HepG2 (cell line): Measurements from ENCODE around the gene MED13L. TPM values are rescaled to one million over a fixed set of nuclear protein-coding genes. Genes with fewer than 3 reads are reported as not detected.

ENCODE experiments used
- ATAC-seq: fragments of 200-7000 bp; cut with Tn5 transposase; 3 replicates; pipeline ENCODE4 v1.9.1; 2020; ENCODE audit warnings: mild to moderate bottlenecking, moderate library complexity
- BruUV-seq: library from RNA; stranded (reverse); fragments of 400-500 nt; replicated peaks from 2 replicates; lab custom pipeline; 2021; lab: Mats Ljungman, UMichigan
- CTCF ChIA-PET: fragments of 300-600 bp; formaldehyde crosslinking; extraction: SDS; loops from one replicate; lab custom pipeline; 2021; ENCODE audit warnings: low total read pairs, inconsistent platforms, low intra/inter-chr PET ratio; lab: Yijun Ruan, JAX
- POLR2A ChIA-PET: fragments of 350-600 bp; sonication (Branson Sonifier 250); formaldehyde crosslinking; loops from one replicate; lab custom pipeline; 2020; ENCODE audit warnings: antibody characterized with exemption, inconsistent platforms; lab: Yijun Ruan, JAX
- DNase-seq: peaks from one replicate; pipeline ENCODE4 v3.0.0-alpha.2; 2015; ENCODE audit warnings: low spot score
- FAIRE-seq: peaks from 3 replicates; lab custom pipeline; 2011; peaks lifted over from hg19 to GRCh38; lab: Jason Lieb, UNC
- H2AFZ ChIP-seq: one replicate; pipeline ENCODE4 v1.6.1; 2011; ENCODE audit warnings: low read length, inconsistent platforms
- H3K27ac ChIP-seq: fragments of 300-600 bp; 3 replicates; pipeline ENCODE4 v1.8.0; 2011; ENCODE audit warnings: mixed run types, mild to moderate bottlenecking, mixed read lengths, low read length, inconsistent platforms; ENCODE audit not compliant: insufficient read depth; ENCODE audit errors: extremely low read length
- H3K27me3 ChIP-seq, 2 experiments: fragments of 200-600 bp in 1 of 2; 2 replicates in 1 of 2; 3 replicates in 1 of 2; pipeline versions ENCODE4 v1.6.0 to v1.8.0; 2011; ENCODE audit warnings: low read length in 2 of 2, mild to moderate bottlenecking in 2 of 2, moderate library complexity in 2 of 2, inconsistent platforms in 1 of 2; ENCODE audit not compliant: insufficient read depth in 2 of 2, control insufficient read depth in 1 of 2
- H3K36me3 ChIP-seq, 2 experiments: fragments of 200-600 bp in 1 of 2; replicated peaks in 1 of 2; 2 replicates in 1 of 2; 3 replicates in 1 of 2; pipeline versions ENCODE4 v1.5.1 to v1.8.0; 2011; ENCODE audit warnings: low read length in 2 of 2, inconsistent platforms in 1 of 2; ENCODE audit not compliant: insufficient read depth in 2 of 2, control insufficient read depth in 1 of 2
- H3K4me1 ChIP-seq: 2 replicates; pipeline ENCODE4 v1.5.1; 2012; ENCODE audit warnings: low read length, inconsistent platforms; ENCODE audit not compliant: insufficient read depth
- H3K4me2 ChIP-seq: 2 replicates; pipeline ENCODE4 v1.6.0; 2011; ENCODE audit warnings: low read depth, low read length, inconsistent platforms
- H3K4me3 ChIP-seq, 3 experiments: fragments of 200-600 bp in 1 of 3; sonication (generic), shearing (Covaris generic) in 1 of 3; replicated peaks in 1 of 3; 2 replicates each; pipeline ENCODE4 v1.5.1; 2011 to 2016; ENCODE audit warnings: low read length in 3 of 3, inconsistent platforms in 2 of 3, low read depth in 2 of 3, mild to moderate bottlenecking in 2 of 3, control low read depth in 1 of 3, mixed read lengths in 1 of 3; ENCODE audit not compliant: insufficient read depth in 1 of 3
- H3K79me2 ChIP-seq: one replicate; pipeline ENCODE4 v1.6.1; 2011; ENCODE audit warnings: low read length, inconsistent platforms; ENCODE audit not compliant: insufficient read depth
- H3K9ac ChIP-seq: 2 replicates; pipeline ENCODE4 v1.6.0; 2011; ENCODE audit warnings: mild to moderate bottlenecking, low read depth, low read length, inconsistent platforms; ENCODE audit not compliant: insufficient read depth
- H3K9me3 ChIP-seq: 2 replicates; pipeline ENCODE4 v1.5.1; 2012; ENCODE audit warnings: mild to moderate bottlenecking, low read length
- H4K20me1 ChIP-seq: 2 replicates; pipeline ENCODE4 v1.6.0; 2011; ENCODE audit warnings: inconsistent platforms, mild to moderate bottlenecking, low read length, moderate library complexity; ENCODE audit not compliant: insufficient read depth
- DNMT1 ChIP-seq: sonication (generic); formaldehyde crosslinking; IDR thresholded peaks from 2 replicates; pipeline ENCODE4 v1.5.1; 2020; ENCODE audit warnings: mild to moderate bottlenecking, missing genetic modification reagents
- GABPA ChIP-seq, 2 experiments: IDR thresholded peaks; 2 replicates each; pipeline ENCODE4 v1.6.1; 2011 to 2016; ENCODE audit warnings: low read depth in 2 of 2, low read length in 1 of 2, missing biosample characterization in 1 of 2, missing genetic modification characterization in 1 of 2
- RCOR2 ChIP-seq: IDR thresholded peaks from 2 replicates; pipeline ENCODE4 v1.6.1; 2016; ENCODE audit warnings: missing biosample characterization, missing genetic modification reagents
- SMAD3 ChIP-seq: sonication (generic); formaldehyde crosslinking; IDR thresholded peaks from 2 replicates; pipeline ENCODE4 v1.4.0; 2020; ENCODE audit warnings: missing genetic modification reagents
- ZNF558 ChIP-seq: sonication (generic); formaldehyde crosslinking; IDR thresholded peaks from 2 replicates; pipeline ENCODE4 v1.9.0; 2022; ENCODE audit warnings: mild to moderate bottlenecking, missing genetic modification reagents, borderline replicate concordance
- WGBS: methylation state at CpG from one replicate; pipeline ENCODE4 v1.1.6; 2017; ENCODE audit warnings: low lambda C conversion rate; 5-methylcytosine and 5-hydroxymethylcytosine counted together
- in situ Hi-C: cut with HindIII; loops from 2 replicates; pipeline ENCODE4 v1.10.0; 2017; ENCODE audit warnings: low pct_unique_long_range_greater_than_20kb; ENCODE audit not compliant: extremely low pct_ligation_motif_present
- intact Hi-C: fragments of 100-400 bp; cut with micrococcal nuclease; formaldehyde crosslinking; loops from one replicate; pipeline ENCODE4 v1.10.0; 2022; ENCODE audit not compliant: unreplicated experiment
- polyA plus RNA-seq, 8 experiments: library from polyadenylated mRNA; depleted of rRNA in 3 of 8; stranded (reverse) in 7 of 8; unstranded in 1 of 8; fragments of >200 nt; fragmentation: Illumina TruSeq in 4 of 8; extraction: Trizol in 4 of 8; gene quantifications; 2 replicates each; pipeline versions ENCODE4 v1.2.1 to v1.2.3, GENCODE V29; 2011 to 2016; ENCODE audit warnings: low read depth in 4 of 8, missing spikeins in 1 of 8, mixed read lengths in 1 of 8; ENCODE audit not compliant: insufficient read depth in 1 of 8
- total RNA-seq, 5 experiments: library from RNA; depleted of rRNA; stranded (reverse); fragments of >200 nt; fragmentation: Illumina TruSeq; extraction: Trizol; gene quantifications; 2 replicates each; pipeline ENCODE4 v1.2.3, GENCODE V29; 2016; ENCODE audit warnings: low read depth in 1 of 5
- TF ChIP-seq, protein P1 (sequence below): sonication (generic); formaldehyde crosslinking; IDR thresholded peaks from 2 replicates; pipeline ENCODE4 v1.5.0; 2020; ENCODE audit warnings: missing genetic modification reagents
- TF ChIP-seq, protein P2 (sequence below): sonication (generic); formaldehyde crosslinking; IDR thresholded peaks from 2 replicates; pipeline ENCODE4; 2020; ENCODE audit warnings: missing genetic modification reagents, mild to moderate bottlenecking, borderline replicate concordance

The MED13L gene
- total and polyA plus RNA-seq, 2 of the 13 experiments (the other 11 are each of a cell fraction or from before 2014, with no cell fraction given) = 24.8 to 38.9 TPM

- no TSS peak for BruUV-seq
- H3K9me3 ChIP-seq = no peaks in the 10 kb centered on the region
- intact Hi-C loops (no loop called here), in situ Hi-C loops (no loop called here)
- ChIA-PET CTCF (no interaction called here), POLR2A (no interaction called here)
- TF ChIP-seq DNMT1 (CRISPR knock-in tag) (no peak), SMAD3 (CRISPR knock-in tag) (no peak), GABPA (IDR thresholded peaks at IDR 0.05; ENCODE audit: low read depth, low read length) (no peak), GABPA (CRISPR knock-in tag; IDR thresholded peaks at IDR 0.05; ENCODE audit: low read depth) (no peak), ZNF558 (CRISPR knock-in tag) (no peak), RCOR2 (CRISPR knock-in tag) (no peak)
- TF ChIP-seq, protein P1, sequence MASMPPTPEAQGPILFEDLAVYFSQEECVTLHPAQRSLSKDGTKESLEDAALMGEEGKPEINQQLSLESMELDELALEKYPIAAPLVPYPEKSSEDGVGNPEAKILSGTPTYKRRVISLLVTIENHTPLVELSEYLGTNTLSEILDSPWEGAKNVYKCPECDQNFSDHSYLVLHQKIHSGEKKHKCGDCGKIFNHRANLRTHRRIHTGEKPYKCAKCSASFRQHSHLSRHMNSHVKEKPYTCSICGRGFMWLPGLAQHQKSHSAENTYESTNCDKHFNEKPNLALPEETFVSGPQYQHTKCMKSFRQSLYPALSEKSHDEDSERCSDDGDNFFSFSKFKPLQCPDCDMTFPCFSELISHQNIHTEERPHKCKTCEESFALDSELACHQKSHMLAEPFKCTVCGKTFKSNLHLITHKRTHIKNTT = no peak
- TF ChIP-seq, protein P2, sequence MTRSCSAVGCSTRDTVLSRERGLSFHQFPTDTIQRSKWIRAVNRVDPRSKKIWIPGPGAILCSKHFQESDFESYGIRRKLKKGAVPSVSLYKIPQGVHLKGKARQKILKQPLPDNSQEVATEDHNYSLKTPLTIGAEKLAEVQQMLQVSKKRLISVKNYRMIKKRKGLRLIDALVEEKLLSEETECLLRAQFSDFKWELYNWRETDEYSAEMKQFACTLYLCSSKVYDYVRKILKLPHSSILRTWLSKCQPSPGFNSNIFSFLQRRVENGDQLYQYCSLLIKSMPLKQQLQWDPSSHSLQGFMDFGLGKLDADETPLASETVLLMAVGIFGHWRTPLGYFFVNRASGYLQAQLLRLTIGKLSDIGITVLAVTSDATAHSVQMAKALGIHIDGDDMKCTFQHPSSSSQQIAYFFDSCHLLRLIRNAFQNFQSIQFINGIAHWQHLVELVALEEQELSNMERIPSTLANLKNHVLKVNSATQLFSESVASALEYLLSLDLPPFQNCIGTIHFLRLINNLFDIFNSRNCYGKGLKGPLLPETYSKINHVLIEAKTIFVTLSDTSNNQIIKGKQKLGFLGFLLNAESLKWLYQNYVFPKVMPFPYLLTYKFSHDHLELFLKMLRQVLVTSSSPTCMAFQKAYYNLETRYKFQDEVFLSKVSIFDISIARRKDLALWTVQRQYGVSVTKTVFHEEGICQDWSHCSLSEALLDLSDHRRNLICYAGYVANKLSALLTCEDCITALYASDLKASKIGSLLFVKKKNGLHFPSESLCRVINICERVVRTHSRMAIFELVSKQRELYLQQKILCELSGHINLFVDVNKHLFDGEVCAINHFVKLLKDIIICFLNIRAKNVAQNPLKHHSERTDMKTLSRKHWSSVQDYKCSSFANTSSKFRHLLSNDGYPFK (CRISPR knock-in tag) = no peak
- H2AFZ ChIP-seq = no peak overlapping the region
- DNase-seq (no peak), ATAC-seq (no peak), FAIRE-seq (no peak)
- H4K20me1 ChIP-seq = 0 out of 2 replicates have a peak, but pooled peaks cover 9% of the 10 kb centered on the region
- 89% methylated on average over 7 of the region's 7 CpGs for WGBS
- no peak overlapping the region for H3K4me3 ChIP-seq
- H3K36me3 ChIP-seq = no peaks in the 10 kb centered on the region
- H3K27ac ChIP-seq = peak overlapping the region; percentile 13
- H3K27me3 ChIP-seq = no peaks in the 10 kb centered on the region
- H3K9ac ChIP-seq = no peak overlapping the region
- no peak overlapping the region for H3K4me2 ChIP-seq
- peaks cover 27% of the 10 kb centered on the region for H3K79me2 ChIP-seq
- H3K4me1 ChIP-seq = peaks cover 58% of the 10 kb centered on the region
These were observed 116.5 kb downstream of the MED13L start for GRCh38 chr12:116160883-116161458.
